RWPE2 (cell line): ENCODE results near the gene GPRC5A.
A peak's percentile ranks its signal among the peaks of the same experiment; 100 is the strongest.
"Not testable (repeated sequence)": the region's sequence is repeated elsewhere in the genome, so short reads cannot be mapped to it uniquely, and the experiment has no call there.

Source experiments
- ATAC-seq: fragments of 200-7000 bp; cut with Tn5 transposase; 3 replicates; pipeline ENCODE4 v1.9.1; 2021; ENCODE audit warnings: low read depth
- DNase-seq: peaks from one replicate; pipeline ENCODE4 v3.0.0-alpha.2; 2020; ENCODE audit warnings: low spot score
- H3K27ac ChIP-seq: fragments of 450-650 bp; 2 replicates; pipeline ENCODE4 v1.5.1; 2017; ENCODE audit warnings: mild to moderate bottlenecking; ENCODE audit not compliant: poor library complexity, severe bottlenecking
- H3K27me3 ChIP-seq: fragments of 250-450 bp; sonication (Bioruptor Pico); 2 replicates; pipeline ENCODE4 v1.5.1; 2021; ENCODE audit warnings: mild to moderate bottlenecking, moderate library complexity; ENCODE audit not compliant: insufficient read depth, poor library complexity, severe bottlenecking
- H3K36me3 ChIP-seq: fragments of 250-450 bp; sonication (Bioruptor Pico); 2 replicates; pipeline ENCODE4 v1.5.1; 2020; ENCODE audit warnings: low read depth, mild to moderate bottlenecking, moderate library complexity
- H3K4me1 ChIP-seq: fragments of 250-450 bp; sonication (Bioruptor Pico); 2 replicates; pipeline ENCODE4 v1.5.1; 2021; ENCODE audit warnings: mild to moderate bottlenecking, moderate library complexity; ENCODE audit not compliant: insufficient read depth, poor library complexity, severe bottlenecking
- H3K4me3 ChIP-seq: fragments of 250-450 bp; sonication (Bioruptor Pico); 2 replicates; pipeline ENCODE4 v1.5.1; 2021; ENCODE audit warnings: mild to moderate bottlenecking, moderate library complexity; ENCODE audit not compliant: severe bottlenecking
- H3K9me3 ChIP-seq: fragments of 250-450 bp; sonication (Bioruptor Pico); 2 replicates; pipeline ENCODE4 v1.5.1; 2021; ENCODE audit warnings: mild to moderate bottlenecking, moderate library complexity; ENCODE audit not compliant: severe bottlenecking
- TF ChIP-seq, protein P1 (sequence below): fragments of 450-650 bp; IDR thresholded peaks from one replicate; pipeline ENCODE4 v1.5.1; 2017; ENCODE audit warnings: mild to moderate bottlenecking, moderate library complexity; ENCODE audit not compliant: poor library complexity, severe bottlenecking

GPRC5A gene, protein sequence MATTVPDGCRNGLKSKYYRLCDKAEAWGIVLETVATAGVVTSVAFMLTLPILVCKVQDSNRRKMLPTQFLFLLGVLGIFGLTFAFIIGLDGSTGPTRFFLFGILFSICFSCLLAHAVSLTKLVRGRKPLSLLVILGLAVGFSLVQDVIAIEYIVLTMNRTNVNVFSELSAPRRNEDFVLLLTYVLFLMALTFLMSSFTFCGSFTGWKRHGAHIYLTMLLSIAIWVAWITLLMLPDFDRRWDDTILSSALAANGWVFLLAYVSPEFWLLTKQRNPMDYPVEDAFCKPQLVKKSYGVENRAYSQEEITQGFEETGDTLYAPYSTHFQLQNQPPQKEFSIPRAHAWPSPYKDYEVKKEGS

DNA sequence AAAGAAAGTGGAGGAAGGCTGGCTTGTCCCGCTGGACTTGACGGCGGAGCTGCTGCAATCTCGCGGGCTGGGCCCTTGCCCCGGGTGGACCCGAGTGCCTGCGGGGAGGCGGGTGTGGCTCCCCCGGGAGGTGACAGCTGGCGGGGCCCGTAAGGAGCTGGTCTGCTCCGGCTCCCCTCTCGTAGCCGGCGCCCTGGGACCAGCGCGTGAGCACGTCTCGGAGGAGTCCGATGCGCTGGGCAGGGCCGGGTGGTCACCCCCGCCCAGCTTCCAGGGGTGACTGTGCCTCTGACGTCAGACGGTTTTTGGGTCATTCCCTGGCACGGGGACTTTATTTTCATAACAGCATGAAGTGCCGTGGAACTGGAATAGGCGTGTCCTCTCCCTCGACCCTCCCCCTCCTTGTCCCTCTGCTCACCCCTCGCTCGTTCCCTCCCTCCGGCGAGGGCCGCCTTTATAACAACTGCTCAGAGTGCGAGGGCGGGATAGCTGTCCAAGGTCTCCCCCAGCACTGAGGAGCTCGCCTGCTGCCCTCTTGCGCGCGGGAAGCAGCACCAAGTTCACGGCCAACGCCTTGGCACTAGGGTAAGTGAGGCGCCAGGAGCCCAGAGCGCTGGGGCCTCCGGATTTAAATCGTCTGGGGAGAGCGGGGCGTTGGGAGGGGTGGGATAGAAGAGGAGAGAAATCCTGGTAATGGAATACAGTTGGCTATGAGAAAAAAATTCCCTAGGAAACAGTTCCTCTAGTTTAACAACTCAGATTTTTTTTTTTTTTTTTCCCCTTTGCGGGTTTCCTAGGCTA is at the start of gene GPRC5A:
Gene GPRC5A (plus strand): TSS at position 483 of the 801 bp plus-strand sequence. CDS start 16,688 bp downstream, outside the sequence.
- ATAC-seq (peak; percentile 74), DNase-seq (peak; percentile 89)
- H3K4me1 ChIP-seq, result peaks cover 10% of the 10 kb centered on the region
- H3K4me3 ChIP-seq, result peak within 1 kb of the TSS; percentile 38
- TF ChIP-seq, protein P1, sequence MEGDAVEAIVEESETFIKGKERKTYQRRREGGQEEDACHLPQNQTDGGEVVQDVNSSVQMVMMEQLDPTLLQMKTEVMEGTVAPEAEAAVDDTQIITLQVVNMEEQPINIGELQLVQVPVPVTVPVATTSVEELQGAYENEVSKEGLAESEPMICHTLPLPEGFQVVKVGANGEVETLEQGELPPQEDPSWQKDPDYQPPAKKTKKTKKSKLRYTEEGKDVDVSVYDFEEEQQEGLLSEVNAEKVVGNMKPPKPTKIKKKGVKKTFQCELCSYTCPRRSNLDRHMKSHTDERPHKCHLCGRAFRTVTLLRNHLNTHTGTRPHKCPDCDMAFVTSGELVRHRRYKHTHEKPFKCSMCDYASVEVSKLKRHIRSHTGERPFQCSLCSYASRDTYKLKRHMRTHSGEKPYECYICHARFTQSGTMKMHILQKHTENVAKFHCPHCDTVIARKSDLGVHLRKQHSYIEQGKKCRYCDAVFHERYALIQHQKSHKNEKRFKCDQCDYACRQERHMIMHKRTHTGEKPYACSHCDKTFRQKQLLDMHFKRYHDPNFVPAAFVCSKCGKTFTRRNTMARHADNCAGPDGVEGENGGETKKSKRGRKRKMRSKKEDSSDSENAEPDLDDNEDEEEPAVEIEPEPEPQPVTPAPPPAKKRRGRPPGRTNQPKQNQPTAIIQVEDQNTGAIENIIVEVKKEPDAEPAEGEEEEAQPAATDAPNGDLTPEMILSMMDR, result peak; percentile 3
- H3K27me3 ChIP-seq, result no peaks in the 10 kb centered on the region
- H3K9me3 ChIP-seq, result no peaks in the 10 kb centered on the region
- H3K36me3 ChIP-seq, result peaks cover 25% of the 10 kb centered on the region
- peak within 1 kb of the TSS; percentile 93 for H3K27ac ChIP-seq

DNA sequence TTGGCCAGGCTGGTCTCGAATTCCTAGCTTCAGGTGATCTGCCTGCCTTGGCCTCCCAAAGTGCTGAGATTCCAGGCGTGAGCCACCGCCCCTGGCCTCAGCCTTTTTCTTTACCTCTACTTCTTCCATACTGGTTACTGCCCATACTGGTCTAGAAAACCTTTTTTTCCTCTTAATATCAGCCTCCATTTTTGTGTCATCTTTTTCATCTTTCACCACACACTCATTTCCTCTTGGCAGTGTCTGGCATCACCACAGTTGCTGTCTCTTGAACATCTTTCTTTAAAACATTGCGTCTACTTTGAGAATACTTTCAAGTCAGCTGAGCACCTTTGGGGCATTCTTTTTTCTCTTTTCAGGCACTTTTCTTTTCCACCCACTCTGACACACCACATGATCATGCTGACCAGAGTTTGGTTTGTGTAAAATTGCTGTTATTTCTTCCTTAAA is 45.5 kb upstream of the GPRC5A start:
- peak overlapping the region; percentile 58 for H3K27ac ChIP-seq
- H3K27me3 ChIP-seq, result no peaks in the 10 kb centered on the region
- no peaks in the 10 kb centered on the region for H3K36me3 ChIP-seq
- ATAC-seq, result no peak
- TF ChIP-seq, protein P1, result no peak
- H3K4me3 ChIP-seq, result no peak overlapping the region
- DNase-seq, result no peak
- H3K4me1 ChIP-seq, result no peaks in the 10 kb centered on the region
- H3K9me3 ChIP-seq, result no peaks in the 10 kb centered on the region

DNA sequence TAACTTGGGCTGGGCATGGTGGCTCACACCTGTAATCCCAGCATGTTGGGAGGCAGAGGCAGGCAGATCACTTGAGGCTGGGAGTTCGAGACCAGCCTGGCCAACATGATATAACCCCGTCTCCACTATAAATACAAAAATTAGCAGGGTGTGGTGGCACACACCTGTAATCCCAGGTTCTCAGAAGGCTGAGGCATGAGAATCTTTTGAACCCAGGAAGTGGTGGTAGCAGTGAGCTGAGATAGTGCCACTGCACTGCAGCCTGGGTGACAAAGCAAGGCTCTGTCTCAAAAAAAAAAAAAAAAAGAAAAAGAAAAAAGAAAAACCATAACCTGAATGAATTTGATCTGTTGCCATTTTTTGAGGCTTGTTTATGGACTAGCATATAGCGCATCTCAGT is 44.6 kb upstream of the GPRC5A start:
- not testable (repeated sequence) for H3K4me1 ChIP-seq, H3K27me3 ChIP-seq, DNase-seq, H3K36me3 ChIP-seq, H3K4me3 ChIP-seq, H3K27ac ChIP-seq, H3K9me3 ChIP-seq, ATAC-seq

DNA sequence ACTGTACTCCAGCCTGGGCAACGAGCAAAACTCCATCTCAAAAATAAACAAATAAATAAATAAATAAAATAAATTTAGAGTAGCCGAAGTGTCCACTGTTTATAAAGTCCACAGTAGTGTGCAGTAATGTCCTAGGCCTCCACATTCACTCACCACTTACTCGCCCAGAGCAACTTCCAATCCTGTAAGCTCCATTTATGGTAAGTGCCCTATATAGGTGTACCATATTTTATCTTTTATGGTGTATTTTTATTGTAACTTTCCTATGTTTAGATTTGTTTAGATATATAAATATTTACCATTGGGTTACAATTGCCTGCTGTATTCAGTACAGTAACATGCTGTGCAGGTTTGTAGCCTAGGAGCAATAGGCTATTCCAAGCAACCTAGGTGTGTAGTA is 37.9 kb upstream of the GPRC5A start:
- Histone ChIP-seq H3K27me3 (no peaks in the 10 kb centered on the region), H3K4me3 (no peak overlapping the region), H3K36me3 (no peaks in the 10 kb centered on the region), H3K27ac (no peak overlapping the region), H3K9me3 (no peaks in the 10 kb centered on the region), H3K4me1 (no peaks in the 10 kb centered on the region)
- ATAC-seq (no peak), DNase-seq (no peak)
- TF ChIP-seq, protein P1, result no peak

DNA sequence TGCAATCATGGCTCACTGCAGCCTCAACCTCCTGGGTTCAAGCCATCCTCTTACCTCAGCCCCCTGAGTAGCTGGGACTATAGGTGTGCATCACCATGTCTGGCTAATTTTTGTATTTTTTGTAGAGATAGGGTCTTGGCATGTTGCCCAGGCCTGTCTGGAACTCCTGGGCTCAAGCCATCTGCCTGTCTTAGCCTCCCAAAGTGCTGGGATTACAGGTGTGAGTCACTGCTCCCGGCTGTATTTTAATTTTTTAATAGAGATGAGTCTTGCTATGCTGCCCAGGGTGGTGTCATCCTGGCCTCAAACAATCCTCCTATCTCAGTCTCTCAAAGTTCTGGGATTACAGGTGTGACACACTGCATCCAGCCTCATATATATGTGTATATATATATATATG is 31.7 kb upstream of the GPRC5A start:
- ATAC-seq, result peak; percentile 74
- Histone ChIP-seq H3K36me3 (no peaks in the 10 kb centered on the region), H3K9me3 (no peaks in the 10 kb centered on the region), H3K4me1 (no peaks in the 10 kb centered on the region), H3K27me3 (no peaks in the 10 kb centered on the region), H3K4me3 (no peak overlapping the region), H3K27ac (peak overlapping the region; percentile 44)
- no peak for DNase-seq
- TF ChIP-seq, protein P1, result no peak
